ENCODE measurements around the gene PARL.

DNA sequence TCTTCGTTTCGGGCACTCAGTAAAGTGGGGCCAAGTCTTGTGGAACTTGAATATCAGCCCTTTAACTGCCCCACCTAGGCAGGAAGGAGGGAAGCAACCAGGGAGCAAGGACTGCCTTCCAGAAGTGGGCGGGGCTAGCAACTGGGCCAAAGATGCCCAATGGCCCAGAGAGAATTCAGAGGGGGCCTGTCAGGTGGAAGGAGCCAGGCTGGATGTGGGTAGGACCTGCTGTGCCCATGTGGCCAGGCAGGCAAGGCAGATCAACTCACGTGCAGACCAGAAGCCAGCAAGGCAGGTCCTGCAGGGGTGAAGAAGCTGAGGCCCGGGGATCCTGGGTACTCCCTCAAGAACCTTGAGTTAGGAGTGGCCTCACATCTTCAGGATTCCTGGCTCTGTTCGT, 64.8 kb downstream of the PARL start:
- TF ChIP-seq CTCF (IDR thresholded peaks at IDR 0.05; ENCODE audit: poor library complexity) = no peak
- no peak for TF ChIP-seq EZH2phosphoT487 (IDR thresholded peaks at IDR 0.05; ENCODE audit: low read depth, severe bottlenecking, unreplicated experiment)

All from hepatocyte (in vitro differentiated cells).